GM10847 (cell line): Measurements from ENCODE around the gene TRAPPC2B.
A peak's percentile ranks its signal among the peaks of the same experiment; 100 is the strongest.

Source experiments
- POLR2A ChIP-seq: IDR thresholded peaks from 2 replicates; pipeline ENCODE4 v1.6.1; 2011; ENCODE audit not compliant: insufficient read length; ENCODE audit errors: extremely low read depth

TRAPPC2B gene

GRCh38 chr19:57362997-57363687, at the start of gene TRAPPC2B, which contains the start of gene ZNF547:
TRAPPC2B (plus strand) TSS chr19:57363551; CDS start chr19:57364834, 1,283 bp downstream.
ZNF547 (plus strand) TSS chr19:57363551; CDS start chr19:57368556, 5,005 bp downstream.
- TF ChIP-seq POLR2A = peak; percentile 49

GRCh38 chr19:57314146-57314545, 49.2 kb upstream of the TRAPPC2B start:
- no peak for TF ChIP-seq POLR2A

GRCh38 chr19:57317503-57317902, 45.8 kb upstream of the TRAPPC2B start:
- TF ChIP-seq POLR2A = no peak

- TF ChIP-seq POLR2A = no peak
Measured at GRCh38 chr19:57319869-57320179, 43.5 kb upstream of the TRAPPC2B start.

- peak; percentile 76 for TF ChIP-seq POLR2A
Measured at GRCh38 chr19:57320180-57321084, 42.9 kb upstream of the TRAPPC2B start, which contains the start of gene ZNF543. ZNF543 (plus strand) TSS chr19:57320472; CDS start chr19:57320854, 382 bp downstream.

GRCh38 chr19:57321116-57321515, 42.2 kb upstream of the TRAPPC2B start:
- TF ChIP-seq POLR2A = no peak

- no peak for TF ChIP-seq POLR2A
Measured at GRCh38 chr19:57321751-57322150, 41.6 kb upstream of the TRAPPC2B start.

- no peak for TF ChIP-seq POLR2A
Measured at GRCh38 chr19:57324992-57325391, 38.4 kb upstream of the TRAPPC2B start.

GRCh38 chr19:57327993-57328392, 35.4 kb upstream of the TRAPPC2B start:
- no peak for TF ChIP-seq POLR2A

- no peak for TF ChIP-seq POLR2A
Measured at GRCh38 chr19:57334191-57334590, 29.2 kb upstream of the TRAPPC2B start.

- no peak for TF ChIP-seq POLR2A
Measured at GRCh38 chr19:57338877-57339276, 24.5 kb upstream of the TRAPPC2B start.

GRCh38 chr19:57342582-57342981, 20.8 kb upstream of the TRAPPC2B start:
- TF ChIP-seq POLR2A = no peak

GRCh38 chr19:57348136-57348535, 15.2 kb upstream of the TRAPPC2B start:
- no peak for TF ChIP-seq POLR2A

- peak; percentile 45 for TF ChIP-seq POLR2A
Measured at GRCh38 chr19:57350877-57351805, 12.2 kb upstream of the TRAPPC2B start, which contains the start of gene ZNF304. ZNF304 (plus strand) TSS chr19:57351271; CDS start chr19:57351665, 394 bp downstream.

- no peak for TF ChIP-seq POLR2A
Measured at GRCh38 chr19:57351867-57352266, 11.5 kb upstream of the TRAPPC2B start.
